Activated CD8-positive, alpha-beta T cell treated with anti-CD3 and anti-CD28 coated beads for 36 hours (primary cell): ENCODE data around the gene EPHA5. TPM values are rescaled to one million over a fixed set of nuclear protein-coding genes. Genes with fewer than 3 reads are reported as not detected.

Experiments
- ATAC-seq: fragments of 200-7000 bp; cut with Tn5 transposase; one replicate; pipeline ENCODE4 v1.10.0; 2021; ENCODE audit warnings: mild to moderate bottlenecking, moderate library complexity
- CTCF ChIA-PET: fragments of 350-600 bp; sonication (Branson Sonifier 250); formaldehyde crosslinking; loops from one replicate; lab custom pipeline; 2021; ENCODE audit warnings: antibody characterized with exemption; lab: Charles Lee
- POLR2A ChIA-PET: fragments of 350-600 bp; sonication (Branson Sonifier 250); formaldehyde crosslinking; loops from one replicate; lab custom pipeline; 2021; ENCODE audit warnings: antibody characterized with exemption; lab: Charles Lee
- DNase-seq: peaks from one replicate; pipeline ENCODE4 v3.0.0-alpha.2; 2020
- H3K27ac Mint-ChIP-seq: one replicate; pipeline ENCODE4 v1.8.0; 2021; ENCODE audit warnings: mild to moderate bottlenecking, mixed read lengths
- H3K27me3 Mint-ChIP-seq: one replicate; pipeline ENCODE4 v1.8.0; 2021; ENCODE audit warnings: mixed read lengths
- H3K36me3 Mint-ChIP-seq: one replicate; pipeline ENCODE4 v1.8.0; 2021; ENCODE audit warnings: low read depth, mixed read lengths
- H3K4me1 Mint-ChIP-seq: one replicate; pipeline ENCODE4 v1.8.0; 2021; ENCODE audit warnings: low read depth, mixed read lengths
- H3K4me3 Mint-ChIP-seq: one replicate; pipeline ENCODE4 v1.8.0; 2021; ENCODE audit warnings: mild to moderate bottlenecking, moderate library complexity, mixed read lengths
- H3K9me3 Mint-ChIP-seq: one replicate; pipeline ENCODE4 v1.8.0; 2021; ENCODE audit warnings: mixed read lengths
- intact Hi-C: fragments of 100-400 bp; cut with micrococcal nuclease; formaldehyde crosslinking; loops from one replicate; pipeline ENCODE4 v1.10.0; 2022
- total RNA-seq, 2 experiments: library from RNA; stranded (reverse); gene quantifications; one replicate each; pipeline ENCODE4 v1.2.3, GENCODE V29; 2021
- TF ChIP-seq, protein P1 (sequence below): fragments of 200-600 bp; IDR thresholded peaks from one replicate; pipeline ENCODE4 v1.8.0; 2022; ENCODE audit warnings: antibody characterized with exemption, mild to moderate bottlenecking

Gene EPHA5
- total RNA-seq, 2 experiments from 2014 or later: not detected

DNA sequence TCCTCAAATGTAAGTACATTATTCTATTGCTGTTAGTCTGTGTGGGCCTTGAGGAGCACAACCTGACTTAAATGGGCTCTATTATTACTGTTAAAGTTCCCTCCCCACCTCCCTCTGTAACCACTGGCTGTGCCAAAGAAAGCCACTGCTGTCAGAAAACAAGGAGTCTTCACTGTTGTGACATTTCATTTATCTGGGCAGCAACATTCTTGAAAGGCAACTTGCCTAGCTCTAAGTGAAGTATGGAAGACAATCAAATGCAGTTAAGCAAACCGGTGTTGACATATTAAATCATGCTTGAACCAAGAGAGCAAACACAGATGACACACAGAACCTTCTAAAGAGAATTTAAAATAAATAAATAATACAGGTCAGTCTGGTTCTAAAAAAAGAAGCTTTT is 81.0 kb downstream of the EPHA5 start:
- no peak overlapping the region for H3K27ac Mint-ChIP-seq

DNA sequence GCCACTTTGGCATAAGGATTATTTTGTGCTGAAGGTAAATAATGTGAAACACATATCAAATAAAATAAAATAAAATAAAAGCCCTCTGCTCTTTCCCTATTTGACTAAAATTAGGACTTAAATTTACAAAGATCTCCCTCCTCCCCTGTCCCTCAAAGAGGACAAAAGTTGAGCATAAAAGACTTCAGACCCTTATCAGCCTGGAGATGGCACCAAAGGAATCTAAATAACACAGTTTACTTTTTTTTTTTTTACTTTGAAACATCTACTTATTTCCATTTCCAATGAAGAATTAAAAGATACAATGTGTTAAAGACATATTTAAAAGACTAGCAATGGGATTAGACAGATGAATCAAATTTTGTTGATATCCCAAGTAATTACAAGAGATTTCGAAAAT is 89.7 kb downstream of the EPHA5 start:
- Mint-ChIP-seq H3K27me3 (no peaks in the 10 kb centered on the region), H3K9me3 (no peaks in the 10 kb centered on the region), H3K36me3 (no peaks in the 10 kb centered on the region), H3K4me1 (no peaks in the 10 kb centered on the region), H3K4me3 (no peak overlapping the region), H3K27ac (no peak overlapping the region)
- no peak for ATAC-seq
- ChIA-PET CTCF (no interaction called here), POLR2A (no interaction called here)
- no peak for DNase-seq
- TF ChIP-seq, protein P1, sequence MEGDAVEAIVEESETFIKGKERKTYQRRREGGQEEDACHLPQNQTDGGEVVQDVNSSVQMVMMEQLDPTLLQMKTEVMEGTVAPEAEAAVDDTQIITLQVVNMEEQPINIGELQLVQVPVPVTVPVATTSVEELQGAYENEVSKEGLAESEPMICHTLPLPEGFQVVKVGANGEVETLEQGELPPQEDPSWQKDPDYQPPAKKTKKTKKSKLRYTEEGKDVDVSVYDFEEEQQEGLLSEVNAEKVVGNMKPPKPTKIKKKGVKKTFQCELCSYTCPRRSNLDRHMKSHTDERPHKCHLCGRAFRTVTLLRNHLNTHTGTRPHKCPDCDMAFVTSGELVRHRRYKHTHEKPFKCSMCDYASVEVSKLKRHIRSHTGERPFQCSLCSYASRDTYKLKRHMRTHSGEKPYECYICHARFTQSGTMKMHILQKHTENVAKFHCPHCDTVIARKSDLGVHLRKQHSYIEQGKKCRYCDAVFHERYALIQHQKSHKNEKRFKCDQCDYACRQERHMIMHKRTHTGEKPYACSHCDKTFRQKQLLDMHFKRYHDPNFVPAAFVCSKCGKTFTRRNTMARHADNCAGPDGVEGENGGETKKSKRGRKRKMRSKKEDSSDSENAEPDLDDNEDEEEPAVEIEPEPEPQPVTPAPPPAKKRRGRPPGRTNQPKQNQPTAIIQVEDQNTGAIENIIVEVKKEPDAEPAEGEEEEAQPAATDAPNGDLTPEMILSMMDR: no peak
- intact Hi-C loops: no loop called here

More for the DNA sequence above, 81.0 kb downstream of the EPHA5 start:
- TF ChIP-seq, protein P1: no peak
- no peak overlapping the region for H3K4me3 Mint-ChIP-seq
- no peak for DNase-seq
- H3K9me3 Mint-ChIP-seq: no peaks in the 10 kb centered on the region
- H3K4me1 Mint-ChIP-seq: no peaks in the 10 kb centered on the region
- intact Hi-C loops: no loop called here
- CTCF ChIA-PET: no interaction called here
- no peaks in the 10 kb centered on the region for H3K27me3 Mint-ChIP-seq
- no peaks in the 10 kb centered on the region for H3K36me3 Mint-ChIP-seq
- ATAC-seq: no peak
- POLR2A ChIA-PET: no interaction called here

DNA sequence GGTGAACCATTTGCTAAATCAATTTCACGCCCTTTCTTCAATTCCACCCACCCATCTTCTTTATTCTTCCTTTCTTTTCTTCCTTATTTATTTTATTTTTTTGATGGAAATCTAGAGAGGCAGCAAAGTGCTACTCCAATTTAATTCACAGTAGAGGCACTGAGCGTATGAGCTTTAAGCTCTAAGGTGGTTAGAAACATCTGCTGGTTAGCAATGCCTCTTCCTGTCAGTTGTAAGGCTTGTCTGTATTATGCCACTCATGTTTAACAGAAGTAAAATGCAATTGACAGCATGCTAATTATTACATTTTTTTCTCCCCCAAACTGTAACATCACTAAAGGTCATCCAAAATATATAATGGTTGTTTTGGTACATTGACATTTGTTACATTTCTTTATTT is 103.8 kb downstream of the EPHA5 start:
- ChIA-PET POLR2A (no interaction called here), CTCF (no interaction called here)
- Mint-ChIP-seq H3K9me3 (no peaks in the 10 kb centered on the region), H3K4me1 (no peaks in the 10 kb centered on the region), H3K4me3 (no peak overlapping the region), H3K27ac (no peak overlapping the region), H3K36me3 (no peaks in the 10 kb centered on the region), H3K27me3 (no peaks in the 10 kb centered on the region)
- TF ChIP-seq, protein P1: no peak
- no peak for ATAC-seq
- intact Hi-C loops: no loop called here
- no peak for DNase-seq

DNA sequence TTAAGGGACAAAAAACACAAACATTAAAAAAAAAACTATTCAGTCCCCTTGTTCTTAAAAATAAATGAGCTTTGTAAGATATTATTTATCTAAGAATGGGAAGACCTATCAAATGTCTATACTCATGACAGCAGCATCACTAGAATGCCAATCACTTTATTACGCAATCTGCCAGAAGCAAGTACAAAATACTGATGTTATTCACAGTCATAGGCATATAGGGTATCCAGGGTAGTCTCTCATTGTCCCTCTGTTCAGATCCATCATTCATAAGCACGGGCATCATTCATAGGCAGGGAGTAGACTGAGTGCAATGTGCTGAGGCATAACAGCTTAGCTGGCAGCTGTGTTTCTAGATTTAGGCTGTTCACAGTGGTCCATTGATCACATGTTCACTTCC is 109.1 kb downstream of the EPHA5 start:
- Mint-ChIP-seq H3K9me3 (no peaks in the 10 kb centered on the region), H3K4me3 (no peak overlapping the region), H3K27ac (no peak overlapping the region), H3K36me3 (no peaks in the 10 kb centered on the region), H3K27me3 (no peaks in the 10 kb centered on the region), H3K4me1 (no peaks in the 10 kb centered on the region)
- no peak for DNase-seq
- POLR2A ChIA-PET: no interaction called here
- intact Hi-C loops: no loop called here
- ATAC-seq: no peak
- CTCF ChIA-PET: no interaction called here
- TF ChIP-seq, protein P1: no peak

- no peaks in the 10 kb centered on the region for H3K27me3 Mint-ChIP-seq
- no peaks in the 10 kb centered on the region for H3K9me3 Mint-ChIP-seq
- no peak for DNase-seq
- no peaks in the 10 kb centered on the region for H3K36me3 Mint-ChIP-seq
- no peak for ATAC-seq
- no peak overlapping the region for H3K4me3 Mint-ChIP-seq
- CTCF ChIA-PET: no interaction called here
- TF ChIP-seq, protein P1: no peak
- H3K27ac Mint-ChIP-seq: no peak overlapping the region
- POLR2A ChIA-PET: no interaction called here
- intact Hi-C loops: no loop called here
- no peaks in the 10 kb centered on the region for H3K4me1 Mint-ChIP-seq
Measured at GRCh38 chr4:65559270-65559669, 111.0 kb downstream of the EPHA5 start.
